ENCODE results near the gene CASP5. TPM values are rescaled to one million over a fixed set of nuclear protein-coding genes. Genes with fewer than 3 reads are reported as not detected.

CASP5 gene
- total RNA-seq, 1 experiment from 2014 or later = not detected

DNA sequence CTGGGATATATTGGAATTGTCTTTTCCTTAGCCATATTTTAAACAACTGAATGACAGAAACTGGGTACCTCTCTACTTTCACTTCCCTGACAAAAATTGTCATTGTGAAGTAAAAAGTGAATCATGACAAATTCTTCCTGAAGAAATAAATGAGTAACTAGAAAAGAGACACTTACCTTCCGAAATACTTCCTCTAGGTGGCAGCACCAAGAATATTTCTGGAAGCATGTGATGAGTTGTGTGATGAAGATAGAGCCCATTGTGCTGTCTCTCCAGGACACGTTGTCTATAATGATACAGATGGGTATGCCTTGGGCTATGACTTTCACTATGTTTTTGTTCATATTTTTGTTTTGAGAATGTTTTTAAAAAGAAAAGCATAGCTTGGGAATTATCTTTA, 76.1 kb downstream of the CASP5 start:
- ChIA-PET POLR2A (ENCODE audit: unreplicated experiment) (interaction anchor here (0.9 kb wide), 1 partner anchor 1913 kb away, joined by 8 read pairs; no protein-coding TSS in a partner anchor), CTCF (no interaction called here)
- H2AFZ ChIP-seq = no peak overlapping the region
- no peak overlapping the region for H3K4me2 ChIP-seq
- intact Hi-C loops (cut with micrococcal nuclease; ENCODE audit: unreplicated experiment) = no loop called here
- H3F3A ChIP-seq (ENCODE audit: insufficient read depth, low read depth) = no peaks in the 10 kb centered on the region
- no peaks in the 10 kb centered on the region for H3K9me3 ChIP-seq (ENCODE audit: insufficient read depth, low read depth)
- DNase-seq = peak in 1 of 2 experiments; percentile 46
- H3K79me2 ChIP-seq (ENCODE audit: low read depth) = no peaks in the 10 kb centered on the region
- no peak overlapping the region for H3K4me3 ChIP-seq
- H3K27me3 ChIP-seq (ENCODE audit: insufficient read depth, low read depth) = no peaks in the 10 kb centered on the region
- no peaks in the 10 kb centered on the region for H3K4me1 ChIP-seq (replicated peaks; ENCODE audit: insufficient read depth)
- H4K20me1 ChIP-seq (ENCODE audit: insufficient read depth) = no peaks in the 10 kb centered on the region
- H3K9me2 ChIP-seq (ENCODE audit: insufficient read depth) = no peaks in the 10 kb centered on the region
- no TSS peak for BruUV-seq (replicated peaks)
- peak; percentile 76 for TF ChIP-seq CTCF (conservative IDR thresholded peaks at IDR 0.05)
- TF ChIP-seq EZH2 (IDR thresholded peaks at IDR 0.05; ENCODE audit: low read depth) = no peak
- H3K36me3 ChIP-seq (ENCODE audit: low read depth) = peaks cover 57% of the 10 kb centered on the region
- H3K27ac ChIP-seq = no peak overlapping the region

Other genes starting within 250 kb of the CASP5 start
- gene CASP12, start 124.7 kb downstream of the CASP5 start, total RNA-seq (2021) = not detected in 2 replicates
- gene CASP4, start 54.6 kb downstream of the CASP5 start, total RNA-seq (2021) = 57.5 and 82.2 TPM in 2 replicates
- 2.3 and 4.7 TPM in 2 replicates for gene CASP1, start 12.0 kb upstream of the CASP5 start, total RNA-seq (2021)
- gene CARD16, start 22.2 kb upstream of the CASP5 start, total RNA-seq (2021) = 0.63 and 2.5 TPM in 2 replicates
- not detected in 2 replicates for gene CARD18, start 116.6 kb upstream of the CASP5 start, total RNA-seq (2021)